Gastroesophageal sphincter (tissue), 3 donors: ENCODE data around the gene TTL.

ENCODE experiments used
- CTCF ChIP-seq, 4 experiments: fragments of 200-600 bp in 2 of 4; fragments of 450-650 bp in 2 of 4; sonication (generic) in 1 of 4; IDR thresholded peaks; one replicate each; pipeline ENCODE4 v1.5.1; 2017 to 2019; ENCODE audit warnings: antibody characterized with exemption in 4 of 4, mild to moderate bottlenecking in 2 of 4, moderate library complexity in 2 of 4
- POLR2A ChIP-seq, 2 donors: fragments of 450-650 bp; IDR thresholded peaks; one replicate each; pipeline ENCODE4 v1.6.1; 2017; ENCODE audit warnings: antibody characterized with exemption in 2 of 2, mild to moderate bottlenecking in 2 of 2, moderate library complexity in 1 of 2

- TF ChIP-seq CTCF (IDR thresholded peaks at IDR 0.05) (no peak), POLR2A (IDR thresholded peaks at IDR 0.05) (no peak)
Measured at GRCh38 chr2:112474844-112475486, 7.0 kb upstream of the TTL start.
